ENCODE results near the gene MUC21.
"Not testable (repeated sequence)": the region's sequence is repeated elsewhere in the genome, so short reads cannot be mapped to it uniquely, and the experiment has no call there.

The MUC21 gene

DNA sequence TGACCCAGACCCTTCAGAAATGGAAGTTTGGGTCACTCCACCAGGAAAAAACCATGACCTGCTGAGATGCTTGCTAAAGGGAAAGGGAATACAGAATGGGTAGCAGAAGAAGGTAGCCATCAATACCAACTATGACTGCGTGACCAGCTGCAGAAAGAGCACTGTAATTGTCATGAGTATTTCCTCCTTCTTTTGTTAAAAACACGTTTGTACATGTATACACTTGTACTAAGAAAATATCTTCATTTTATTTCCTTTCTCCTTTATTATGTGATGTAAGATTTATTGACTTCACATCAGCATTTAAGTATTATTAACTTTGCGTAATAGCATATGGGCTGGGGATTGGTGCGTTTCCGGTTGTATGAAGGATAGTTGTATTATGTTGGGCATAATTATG lies 12.6 kb upstream of the MUC21 start:
- no peak for DNase-seq

DNA sequence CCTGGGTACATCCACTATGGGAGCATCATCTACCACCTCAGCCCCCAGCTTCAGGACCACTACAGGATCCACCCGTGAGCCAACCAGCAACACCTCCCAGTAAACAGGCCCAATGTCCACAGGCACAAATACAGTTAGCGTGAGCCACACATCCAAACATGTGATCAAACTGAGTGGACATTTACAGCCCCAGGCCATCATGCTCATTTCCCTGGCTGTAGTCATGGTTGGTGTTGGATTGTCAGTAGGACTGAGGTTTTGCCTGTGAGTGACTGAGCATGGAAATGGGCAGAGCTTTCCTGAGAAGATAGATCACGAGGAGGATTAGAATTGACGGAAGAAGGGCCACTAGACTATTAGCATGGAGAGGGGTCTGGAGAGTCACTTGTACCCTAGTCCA lies 10.7 kb upstream of the MUC21 start:
- no peak for DNase-seq

DNA sequence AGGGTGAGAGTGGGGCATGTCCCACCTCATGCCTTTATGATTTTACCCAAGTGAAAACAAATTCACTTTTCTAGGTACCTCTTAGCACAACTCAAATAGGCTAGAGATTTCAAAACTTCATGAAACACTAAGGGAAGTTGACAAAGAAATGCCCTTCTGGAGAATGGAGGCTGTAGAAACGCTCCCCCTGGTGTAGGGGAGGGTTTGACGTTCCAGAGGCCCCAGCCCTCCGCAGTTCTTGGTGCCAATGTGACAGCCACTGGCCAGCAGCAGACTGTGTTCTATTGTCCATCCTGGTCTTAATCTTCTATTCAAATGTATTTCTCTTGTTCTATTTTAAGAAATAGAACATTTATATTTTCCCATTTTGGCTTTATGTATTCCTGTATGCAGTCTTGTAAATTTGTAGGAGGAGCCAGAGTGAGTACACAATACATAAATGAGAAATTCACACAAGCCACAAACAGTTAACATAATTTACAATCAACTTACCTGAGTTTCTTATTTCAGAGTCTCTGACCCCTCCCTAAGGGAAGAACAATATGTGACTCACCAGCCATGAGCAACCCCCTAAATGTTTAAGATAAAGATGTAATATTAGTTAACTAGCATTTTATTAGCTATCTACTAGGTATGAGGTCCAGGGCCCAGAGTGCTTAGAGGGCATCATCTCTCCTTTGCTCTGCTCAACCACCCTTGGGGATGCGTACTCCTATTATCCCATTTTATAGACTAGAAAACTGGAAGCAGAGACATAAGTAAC lies 8.8 kb upstream of the MUC21 start:
- no peak for DNase-seq

DNA sequence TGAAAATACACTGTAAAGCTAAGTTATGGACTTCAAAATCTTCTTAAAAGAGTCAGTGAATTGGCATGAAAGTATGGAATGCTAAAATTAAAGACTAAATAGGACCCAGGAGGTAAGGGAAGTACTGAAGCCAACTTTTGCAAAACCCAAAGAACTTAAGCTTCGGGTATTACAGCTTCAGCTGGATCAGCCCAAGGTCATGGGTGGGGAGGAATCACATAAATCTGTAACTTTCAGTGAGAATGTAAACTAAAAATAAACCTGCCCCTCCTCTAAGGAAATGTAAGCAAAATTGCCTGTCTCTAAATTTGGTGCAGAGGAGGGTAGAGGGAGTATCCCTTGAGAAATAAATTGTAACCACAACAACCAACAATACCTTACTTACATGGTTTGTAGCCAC lies 4.4 kb upstream of the MUC21 start:
- DNase-seq: no peak

DNA sequence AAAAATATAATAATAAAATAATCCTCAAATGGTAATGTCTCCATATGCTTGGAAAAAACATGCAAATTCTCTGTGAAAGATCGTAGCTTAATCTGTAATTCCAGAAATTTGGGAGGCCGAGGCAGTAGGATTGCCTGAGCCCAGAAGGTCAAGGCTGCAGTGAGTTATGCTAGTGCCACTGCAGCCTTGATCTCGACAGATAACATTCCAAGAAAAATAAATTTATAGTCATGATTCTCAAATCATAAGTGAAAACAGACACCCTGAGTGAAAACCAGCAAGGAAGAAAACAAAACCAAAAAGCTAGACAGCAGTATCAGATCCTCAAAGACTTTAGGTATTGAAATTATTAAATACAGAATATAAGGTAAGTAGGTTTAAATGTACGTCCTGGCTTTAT lies 3.8 kb upstream of the MUC21 start:
- no peak for DNase-seq

DNA sequence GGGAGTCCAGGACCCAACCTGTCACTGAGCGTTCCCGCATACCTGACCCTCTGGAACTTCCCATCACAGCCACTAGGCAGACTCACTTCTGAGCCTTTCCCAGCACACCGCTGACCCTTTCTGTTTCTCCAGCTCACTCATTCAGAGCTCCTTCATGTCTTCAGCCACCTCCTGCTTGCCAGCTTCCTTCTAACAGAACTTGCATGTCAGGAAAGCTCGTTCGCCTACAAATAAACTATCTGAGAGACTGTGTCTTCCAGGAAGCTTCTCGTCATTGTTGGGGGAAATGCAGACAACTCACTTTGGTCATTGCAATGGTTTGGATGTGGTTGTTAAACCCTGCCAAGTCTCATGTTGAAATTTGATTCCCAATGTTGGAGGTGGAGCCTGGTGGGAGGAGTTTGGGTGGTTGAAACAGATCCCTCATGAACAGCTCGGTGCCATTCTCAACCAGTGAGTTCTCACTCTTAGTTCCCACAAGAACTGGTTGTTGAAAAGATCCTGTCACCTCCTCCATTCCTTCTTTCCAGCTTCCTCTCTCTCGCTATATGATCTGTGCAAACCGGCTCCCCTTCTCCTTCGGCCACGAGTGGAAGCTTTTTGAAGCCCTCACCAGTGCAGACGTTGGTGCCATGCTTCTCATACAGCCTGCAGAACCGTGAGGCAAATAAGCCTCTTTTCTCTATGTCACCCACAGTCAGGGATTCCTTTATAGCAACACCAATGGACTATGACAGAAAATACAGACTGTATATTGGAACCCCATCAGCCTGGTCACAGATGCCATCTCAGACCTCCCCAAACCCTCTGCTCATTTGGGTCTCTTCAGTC lies 1.4 kb upstream of the MUC21 start:
- DNase-seq: no peak

DNA sequence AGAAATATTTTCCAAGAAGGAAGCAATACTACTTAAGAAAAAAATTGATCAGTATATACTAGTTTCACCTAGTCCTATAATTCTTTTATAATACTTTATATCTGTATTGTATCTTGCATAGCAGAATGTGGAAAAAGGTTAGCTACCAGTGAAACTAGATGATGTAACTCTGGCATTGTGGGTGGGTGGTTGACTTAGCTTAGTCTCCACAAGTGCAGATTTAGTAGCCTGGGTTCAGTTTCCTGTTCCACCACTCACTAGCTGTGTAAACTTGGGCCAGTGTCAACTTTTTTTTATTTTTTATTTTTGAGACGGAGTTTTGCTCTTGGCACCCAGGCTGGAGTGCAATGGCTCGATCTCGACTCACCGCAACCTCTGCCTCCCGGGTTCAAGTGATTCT lies 2.0 kb downstream of the MUC21 start:
- DNase-seq: no peak

DNA sequence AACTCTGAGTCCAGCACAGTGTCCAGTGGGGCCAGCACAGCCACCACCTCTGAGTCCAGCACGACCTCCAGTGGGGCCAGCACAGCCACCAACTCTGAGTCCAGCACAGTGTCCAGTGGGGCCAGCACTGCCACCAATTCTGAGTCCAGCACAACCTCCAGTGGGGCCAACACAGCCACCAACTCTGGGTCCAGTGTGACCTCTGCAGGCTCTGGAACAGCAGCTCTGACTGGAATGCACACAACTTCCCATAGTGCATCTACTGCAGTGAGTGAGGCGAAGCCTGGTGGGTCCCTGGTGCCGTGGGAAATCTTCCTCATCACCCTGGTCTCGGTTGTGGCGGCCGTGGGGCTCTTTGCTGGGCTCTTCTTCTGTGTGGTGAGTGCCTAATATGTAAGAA lies 3.8 kb downstream of the MUC21 start:
- DNase-seq: no peak

DNA sequence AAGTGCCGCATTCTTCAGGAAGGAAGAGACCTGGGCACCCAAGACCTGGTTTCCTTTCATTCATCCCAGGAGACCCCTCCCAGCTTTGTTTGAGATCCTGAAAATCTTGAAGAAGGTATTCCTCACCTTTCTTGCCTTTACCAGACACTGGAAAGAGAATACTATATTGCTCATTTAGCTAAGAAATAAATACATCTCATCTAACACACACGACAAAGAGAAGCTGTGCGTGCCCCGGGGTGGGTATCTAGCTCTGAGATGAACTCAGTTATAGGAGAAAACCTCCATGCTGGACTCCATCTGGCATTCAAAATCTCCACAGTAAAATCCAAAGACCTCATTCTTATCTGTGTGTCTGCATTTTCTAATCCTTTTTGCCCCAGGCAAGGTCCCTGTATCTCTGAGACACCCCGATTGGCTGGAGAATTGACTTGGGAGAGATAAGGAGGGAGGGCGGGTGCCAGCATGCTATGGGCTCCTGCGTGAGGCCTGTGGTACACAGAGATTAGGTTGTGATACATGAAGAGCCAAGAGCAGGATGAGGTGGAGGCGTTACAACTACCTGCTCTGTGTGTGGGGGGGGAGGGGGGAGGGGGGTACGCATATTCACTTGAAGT lies 4.8 kb downstream of the MUC21 start:
- no peak for DNase-seq

DNA sequence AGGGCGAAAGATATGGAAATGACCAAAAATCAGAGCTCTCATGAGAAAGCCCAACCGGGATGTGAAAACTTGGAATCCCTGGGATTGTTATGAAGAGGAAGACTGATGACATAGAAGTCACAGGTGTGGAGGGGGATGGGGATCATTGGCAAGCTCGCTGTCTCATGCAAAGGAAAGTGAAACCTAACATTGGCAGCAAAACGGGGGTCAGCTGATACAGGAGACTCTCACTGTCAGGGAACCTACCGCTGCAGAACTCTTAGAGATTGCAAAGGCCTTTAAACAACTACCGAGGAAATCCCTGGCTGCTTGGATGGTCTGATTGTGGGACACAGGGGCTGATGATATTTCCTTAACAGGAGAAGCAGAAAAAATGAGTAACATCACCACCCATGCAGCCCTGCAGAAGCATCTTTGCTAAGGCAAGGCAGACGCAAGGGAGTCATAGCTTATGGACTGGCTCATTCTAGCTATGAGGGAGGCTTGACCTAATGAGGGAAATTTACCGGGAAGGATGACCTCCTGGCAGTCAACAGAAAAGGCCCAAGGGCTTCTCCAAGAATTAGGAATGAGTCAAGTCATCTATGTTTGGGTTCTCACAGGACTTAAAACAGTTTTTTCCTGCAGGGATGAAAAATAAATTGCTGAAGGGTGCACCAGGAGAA lies 7.0 kb downstream of the MUC21 start:
- DNase-seq: peak; percentile 15

DNA sequence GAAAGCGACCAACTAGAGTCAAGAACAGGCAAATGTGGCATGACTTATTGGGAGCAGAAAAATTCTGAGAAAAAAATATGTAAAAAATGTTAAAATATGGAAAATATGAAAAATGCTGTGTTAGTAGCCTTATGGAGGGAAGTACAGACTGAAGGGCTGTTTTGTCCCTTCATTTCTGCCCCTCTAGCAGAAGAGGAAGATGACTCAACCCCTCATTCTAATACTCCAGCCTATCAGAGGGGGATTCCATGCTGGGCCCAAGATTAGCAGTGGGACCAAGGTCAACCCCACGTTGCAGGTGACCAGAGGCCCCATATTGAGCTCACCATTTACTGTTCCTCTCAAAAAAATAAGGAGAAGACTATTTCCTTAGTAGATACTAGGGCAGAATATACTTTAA lies 8.4 kb downstream of the MUC21 start:
- DNase-seq: no peak

DNA sequence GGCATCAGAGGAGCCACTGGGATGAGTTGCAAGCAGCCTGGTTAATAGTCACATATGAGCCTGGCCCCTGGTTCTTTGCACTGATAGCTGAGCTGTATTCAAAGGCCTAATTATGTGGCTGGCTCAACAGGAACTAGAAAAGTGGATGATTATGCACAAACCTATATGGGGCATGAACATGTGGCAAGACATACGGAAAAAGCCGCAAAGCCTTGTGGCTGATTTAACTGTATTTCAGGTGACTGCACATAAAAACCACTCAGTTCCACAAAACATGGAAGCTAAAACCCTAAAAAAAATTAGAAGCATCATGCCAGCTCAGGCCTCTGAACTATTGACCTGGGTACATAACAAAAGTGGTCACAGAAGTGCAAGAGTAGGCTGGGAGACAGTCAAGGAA lies 13.8 kb downstream of the MUC21 start:
- DNase-seq: no peak

DNA sequence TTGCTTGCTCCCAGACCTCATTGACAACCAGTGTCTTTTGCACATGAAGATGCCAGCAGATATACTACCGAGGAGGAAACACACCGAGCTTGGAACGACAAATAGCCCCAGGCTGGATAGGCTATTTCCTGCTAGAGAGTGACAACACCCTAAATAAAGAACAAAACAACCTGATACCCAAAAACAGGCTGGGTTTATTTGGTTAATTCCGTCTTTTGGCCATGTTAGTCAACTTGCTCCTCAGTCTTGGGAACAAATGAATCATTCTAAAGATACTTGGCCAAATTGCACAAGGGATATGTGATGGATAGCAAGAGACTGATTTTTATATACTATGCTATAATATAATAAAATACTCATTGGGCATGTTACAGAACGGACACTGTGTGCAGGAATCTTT lies 15.3 kb downstream of the MUC21 start:
- DNase-seq: no peak

DNA sequence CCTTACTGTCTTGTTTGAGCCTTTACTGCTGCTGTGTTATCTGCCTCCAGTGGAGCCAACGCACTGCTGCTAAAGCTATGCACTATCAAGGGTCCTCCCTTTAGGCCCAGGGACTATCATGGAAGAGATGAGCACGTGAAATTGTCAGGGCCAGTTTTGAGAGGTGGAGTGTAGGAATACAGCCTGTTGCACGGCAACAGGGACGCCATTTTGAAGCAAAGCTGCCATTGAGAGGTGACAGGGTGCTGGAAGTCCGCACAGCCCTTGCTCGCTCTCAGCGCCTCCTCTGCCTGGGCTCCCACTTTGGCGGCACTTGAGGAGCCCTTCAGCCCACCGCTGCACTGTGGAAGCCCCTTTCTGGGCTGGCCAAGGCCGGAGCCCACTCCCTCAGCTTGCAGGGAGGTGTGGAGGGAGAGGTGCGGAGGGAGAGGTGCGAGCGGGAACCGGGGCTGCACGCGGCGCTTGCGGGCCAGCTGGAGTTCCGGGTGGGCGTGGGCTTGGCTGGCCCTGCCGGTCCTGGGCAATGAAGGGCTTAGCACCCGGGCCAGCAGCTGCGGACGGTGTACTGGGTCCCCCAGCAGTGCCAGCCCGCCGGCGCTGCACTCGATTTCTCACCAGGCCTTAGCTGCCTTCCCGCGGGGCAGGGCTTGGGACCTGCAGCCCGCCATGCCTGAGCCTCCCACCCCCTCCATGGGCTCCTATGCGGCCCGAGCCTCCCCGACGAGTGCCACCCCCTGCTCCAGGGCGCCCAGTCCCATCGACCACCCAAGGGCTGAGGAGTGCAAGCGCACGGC lies 16.7 kb downstream of the MUC21 start:
- DNase-seq: not testable (repeated sequence)

DNA sequence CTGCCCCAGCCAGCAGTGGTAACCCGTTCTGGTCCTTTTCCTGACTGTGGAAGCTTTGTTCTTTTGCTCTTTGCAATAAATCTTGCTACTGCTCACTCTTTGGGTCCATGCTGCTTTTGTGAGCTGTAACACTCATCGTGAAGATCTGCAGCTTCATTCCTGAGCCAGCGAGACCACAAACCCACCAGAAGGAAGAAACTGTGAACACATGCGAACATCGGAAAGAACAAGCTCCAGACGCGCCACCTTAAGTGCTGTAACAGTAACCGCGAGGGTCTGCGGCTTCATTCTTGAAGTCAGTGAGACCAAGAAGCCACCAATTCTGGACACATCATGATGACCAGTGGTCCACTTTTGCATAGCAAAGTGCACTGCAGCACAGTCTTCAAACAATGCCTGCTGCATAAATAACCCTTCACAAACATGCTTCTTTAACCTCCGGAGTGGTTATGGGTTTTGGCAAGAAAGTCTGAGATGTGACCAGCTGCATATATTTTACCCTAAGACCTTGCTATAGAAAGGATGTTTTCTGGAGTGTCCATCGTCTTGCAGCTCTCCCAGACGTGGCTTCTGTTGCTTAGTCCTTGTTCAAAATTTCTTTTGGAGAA lies 17.9 kb downstream of the MUC21 start:
- no peak for DNase-seq

DNA sequence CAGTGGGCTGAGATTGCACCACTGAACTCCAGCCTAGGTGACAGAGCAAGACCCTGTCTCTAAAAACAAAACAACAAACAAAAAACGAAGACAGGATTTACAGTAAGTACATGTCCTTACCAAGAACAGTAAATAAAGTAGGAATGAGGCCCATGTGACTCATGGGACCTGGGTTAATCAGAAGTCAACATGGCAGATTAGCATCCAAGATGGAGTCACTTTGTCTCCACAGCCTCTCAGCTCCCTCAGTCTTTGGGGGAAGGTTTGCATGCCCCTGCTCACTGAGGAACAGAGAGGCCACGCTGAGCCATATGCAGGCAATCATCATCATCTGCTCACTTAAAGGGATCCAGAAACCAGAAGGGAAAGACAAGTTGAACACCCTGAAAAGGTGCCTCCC lies 19.0 kb downstream of the MUC21 start:
- no peak for DNase-seq

DNA sequence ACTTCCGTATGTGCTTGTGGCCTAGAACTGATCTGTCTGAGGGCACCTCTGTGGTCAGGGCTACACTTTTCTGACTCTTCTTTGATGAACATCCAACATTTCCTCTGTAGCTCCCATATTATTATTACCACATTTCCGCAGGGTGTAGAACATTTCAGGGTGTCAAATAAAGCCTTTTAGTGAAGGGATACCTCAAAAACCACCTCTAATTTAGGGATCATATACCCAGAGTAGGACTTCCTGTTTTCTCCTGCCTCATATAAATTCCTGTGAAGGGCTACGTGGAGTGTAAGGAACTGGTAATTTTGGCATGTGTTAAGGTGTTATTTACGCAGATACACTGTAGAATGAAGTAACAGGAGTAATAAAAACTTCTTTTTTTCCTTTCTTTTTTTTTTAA lies 21.3 kb downstream of the MUC21 start:
- no peak for DNase-seq

DNA sequence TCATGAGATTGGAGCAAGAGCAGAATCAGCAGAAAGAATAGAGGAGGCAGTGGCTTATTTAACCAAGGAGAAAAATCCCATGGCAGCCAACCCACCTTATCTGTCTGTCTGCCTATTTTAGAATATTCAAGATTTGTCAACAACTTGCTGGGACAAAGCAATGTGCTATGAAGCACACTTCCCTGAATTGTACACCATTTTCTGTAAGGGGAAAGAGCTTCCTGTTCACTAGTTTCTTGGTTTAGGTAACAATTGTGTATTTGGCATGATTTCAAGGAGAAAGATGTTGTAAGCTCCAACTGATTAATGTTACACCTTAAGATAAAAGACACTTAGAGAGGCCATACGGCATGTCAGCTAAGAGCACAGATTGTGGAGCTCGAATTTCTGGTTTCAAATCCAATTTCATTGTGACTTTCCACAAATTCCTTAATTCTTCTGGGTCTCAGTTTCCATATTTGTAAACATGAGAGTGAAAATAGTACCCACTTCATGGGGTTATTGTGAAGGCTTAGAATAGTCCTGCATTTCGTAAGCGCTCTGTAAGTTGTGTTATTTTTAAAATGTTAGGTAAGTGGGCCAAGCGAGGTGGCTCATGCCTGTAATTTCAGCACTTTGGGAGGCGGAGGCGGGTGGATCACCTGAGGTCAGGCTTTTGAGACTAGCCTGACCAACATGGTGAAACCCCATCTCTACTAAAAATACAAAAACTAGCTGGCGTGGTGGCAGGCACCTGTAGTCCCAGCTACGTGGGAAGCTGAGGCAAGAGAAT lies 21.9 kb downstream of the MUC21 start:
- DNase-seq: no peak

DNA sequence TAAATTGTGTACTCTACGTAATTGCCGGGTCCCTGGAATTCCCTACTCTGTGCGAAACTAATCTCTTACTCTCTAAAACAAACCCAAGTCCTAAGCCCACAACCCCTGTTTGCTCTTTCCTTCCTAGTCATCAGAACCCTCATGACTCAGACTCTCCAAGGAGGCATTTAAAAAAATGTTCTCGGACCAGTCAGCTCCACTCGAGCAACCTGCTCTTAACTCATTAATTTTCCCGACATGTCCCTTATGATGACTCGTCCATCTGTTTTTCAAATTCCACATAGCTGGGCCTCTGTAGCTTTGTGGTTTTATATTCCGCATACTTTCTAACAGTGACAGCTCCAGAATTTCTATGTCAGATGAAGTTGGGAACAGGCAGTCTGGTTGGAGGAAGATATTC lies 24.2 kb downstream of the MUC21 start:
- DNase-seq: no peak

DNA sequence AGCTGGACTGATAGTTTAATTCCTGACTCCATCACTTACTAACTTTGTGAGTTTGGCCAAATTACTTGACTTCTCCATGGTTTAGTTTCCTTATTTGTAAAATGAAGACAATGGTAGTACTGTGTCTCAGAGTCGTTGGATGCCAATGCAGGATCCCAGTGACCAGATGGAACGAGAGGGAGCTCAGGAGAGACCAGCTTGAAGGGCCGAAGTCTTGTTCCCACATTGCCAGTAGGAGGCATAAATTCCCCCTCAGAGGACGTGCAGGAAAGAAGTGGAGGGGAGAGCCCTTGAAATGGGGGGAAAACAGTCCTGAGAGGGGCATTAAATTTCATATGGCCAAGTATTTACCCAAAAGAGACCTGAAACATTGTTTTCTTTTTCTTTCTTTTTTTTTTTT lies 24.6 kb downstream of the MUC21 start:
- no peak for DNase-seq

DNA sequence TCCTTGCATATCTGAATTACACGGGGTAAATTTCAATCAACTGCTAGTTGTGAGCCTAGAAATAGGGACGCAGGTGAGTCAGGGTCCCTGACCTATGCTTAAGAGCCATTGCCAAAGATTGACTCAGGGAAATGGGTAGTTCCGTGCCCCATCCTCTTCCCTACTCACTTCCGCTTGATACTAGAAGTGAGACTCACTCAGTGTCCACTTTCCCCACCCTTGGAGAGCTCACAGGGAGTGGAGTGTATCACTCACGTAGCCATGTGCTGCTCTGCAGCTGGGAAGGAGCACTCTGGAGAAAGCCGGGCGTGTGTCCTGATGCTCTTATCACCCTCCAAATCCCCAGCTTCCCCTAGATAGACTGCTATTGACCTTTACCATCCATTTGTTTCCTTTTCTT lies 26.2 kb downstream of the MUC21 start:
- no peak for DNase-seq
